ENCODE data around the gene AP3D1. TPM values are rescaled to one million over a fixed set of nuclear protein-coding genes. Genes with fewer than 3 reads are reported as not detected.
A peak's percentile ranks its signal among the peaks of the same experiment; 100 is the strongest.
"Not testable (repeated sequence)": the region's sequence is repeated elsewhere in the genome, so short reads cannot be mapped to it uniquely, and the experiment has no call there.

AP3D1 gene
- total and polyA plus RNA-seq, 7 experiments from 2014 or later = 12.3 to 106 (median 78.3) TPM

GRCh38 chr19:2096034-2096479 is 55.3 kb downstream of the AP3D1 start, which contains the start of gene MOB3A:
MOB3A (minus strand) TSS chr19:2096326; CDS start chr19:2078560, 17,766 bp downstream.
- DNase-seq = peak in 6 of 9 donors; percentile 84 to 98 (median 96)
- peaks cover 0 to 17% (median 4%) of the 10 kb centered on the region in 3 experiments for H3K36me3 ChIP-seq (ENCODE audit: control insufficient read depth in 2 of 3, insufficient read depth in 3 of 3, low read length in 3 of 3)
- Mint-ChIP-seq H3K27me3 (no peaks in the 10 kb centered on the region), H3K36me3 (peaks cover 0 to 28% (median 3%) of the 10 kb centered on the region in 5 donors), H3K4me3 (peak within 1 kb of the TSS; percentile 95 to 98 (median 97)), H3K9me3 (peaks cover 0 to 4% (median 0%) of the 10 kb centered on the region in 11 donors), H3K4me1 (peaks cover 16 to 41% (median 29%) of the 10 kb centered on the region in 7 donors), H3K27ac (peak within 1 kb of the TSS; percentile 90 to 98 (median 94))
- H3K27ac ChIP-seq (ENCODE audit: low read depth, low read length) = peak within 1 kb of the TSS; percentile 88
- peak within 1 kb of the TSS; percentile 82 for H3K4me3 ChIP-seq (ENCODE audit: low read length)
- no peaks in the 10 kb centered on the region for H3K27me3 ChIP-seq (ENCODE audit: control insufficient read depth in 2 of 2, insufficient read depth in 2 of 2, low read length in 2 of 2)
- CTCF ChIA-PET = interaction anchor here (1.0 to 1.9 kb wide), 5 partner anchors 9 to 70 kb away, joined by 3 to 8 read pairs (median 4); no protein-coding TSS in a partner anchor
- POLR2A ChIA-PET = interaction anchor here (0.7 to 5.0 kb wide), 10 partner anchors 11 to 178 kb away, joined by 3 to 125 read pairs (median 5); no protein-coding TSS in a partner anchor
- H3K4me1 ChIP-seq (ENCODE audit: control insufficient read depth in 2 of 2, insufficient read depth in 2 of 2, low read length in 2 of 2) = peaks cover 15 to 16% of the 10 kb centered on the region in 2 donors
- no peaks in the 10 kb centered on the region for H3K9me3 ChIP-seq (ENCODE audit: control insufficient read depth in 2 of 3, low read length in 3 of 3)
- peak; percentile 67 for ATAC-seq
- intact Hi-C loops (cut with micrococcal nuclease) = loop anchor here (1.0 to 2.0 kb wide), 14 partner anchors 11 to 443 kb away; partner anchors contain the start of genes AP3D1 (in 2 of the 2), ADAT3 (in 1 of the 2), DOT1L (in 1 of the 2) and MKNK2 (in 1 of the 2)

GRCh38 chr19:2091926-2092525 is 59.3 kb downstream of the AP3D1 start:
- ATAC-seq; H3K36me3 ChIP-seq (ENCODE audit: control insufficient read depth in 2 of 3, insufficient read depth in 3 of 3, low read length in 3 of 3); DNase-seq; H3K27ac ChIP-seq (ENCODE audit: low read depth, low read length); H3K27me3 ChIP-seq (ENCODE audit: control insufficient read depth in 2 of 2, insufficient read depth in 2 of 2, low read length in 2 of 2); H3K27me3 Mint-ChIP-seq; H3K9me3 Mint-ChIP-seq; H3K9me3 ChIP-seq (ENCODE audit: control insufficient read depth in 2 of 3, low read length in 3 of 3); H3K4me3 ChIP-seq (ENCODE audit: low read length); intact Hi-C loops (cut with micrococcal nuclease): not testable (repeated sequence)
- peaks cover 45 to 75% (median 61%) of the 10 kb centered on the region in 7 donors for H3K4me1 Mint-ChIP-seq
- peak overlapping the region in 6 of 9 donors; percentile 4 to 80 (median 46) for H3K27ac Mint-ChIP-seq
- H3K4me3 Mint-ChIP-seq = peak overlapping the region in 5 of 10 donors; percentile 8 to 96 (median 47)
- ChIA-PET CTCF (interaction anchor here (0.6 to 1.8 kb wide), 4 partner anchors 8 to 69 kb away, joined by 3 to 11 read pairs (median 6); no protein-coding TSS in a partner anchor), POLR2A (interaction anchor here (0.6 to 5.0 kb wide), 10 partner anchors 7 to 1017 kb away, joined by 3 to 125 read pairs (median 4); no protein-coding TSS in a partner anchor)
- H3K36me3 Mint-ChIP-seq = peaks cover 0 to 44% (median 0%) of the 10 kb centered on the region in 5 donors
- H3K4me1 ChIP-seq (ENCODE audit: control insufficient read depth in 2 of 2, insufficient read depth in 2 of 2, low read length in 2 of 2) = peaks cover 45 to 48% of the 10 kb centered on the region in 2 donors

GRCh38 chr19:2089727-2090053 is 61.7 kb downstream of the AP3D1 start:
- H3K4me3 Mint-ChIP-seq = peak overlapping the region; percentile 58 to 96 (median 75)
- POLR2A ChIA-PET = interaction anchor here (1.4 to 2.0 kb wide), 3 partner anchors 9 to 33 kb away, joined by 3 to 5 read pairs (median 5); no protein-coding TSS in a partner anchor
- peaks cover 0 to 2% (median 0%) of the 10 kb centered on the region in 5 donors for H3K27me3 Mint-ChIP-seq
- Histone ChIP-seq H3K36me3 (ENCODE audit: control insufficient read depth in 2 of 3, insufficient read depth in 3 of 3, low read length in 3 of 3) (peaks cover 0 to 4% (median 4%) of the 10 kb centered on the region in 3 experiments), H3K4me1 (ENCODE audit: control insufficient read depth in 2 of 2, insufficient read depth in 2 of 2, low read length in 2 of 2) (peaks cover 55 to 61% of the 10 kb centered on the region in 2 donors), H3K4me3 (ENCODE audit: low read length) (no peak overlapping the region), H3K9me3 (ENCODE audit: control insufficient read depth in 2 of 3, low read length in 3 of 3) (no peaks in the 10 kb centered on the region), H3K27ac (ENCODE audit: low read depth, low read length) (peak overlapping the region; percentile 45), H3K27me3 (ENCODE audit: control insufficient read depth in 2 of 2, insufficient read depth in 2 of 2, low read length in 2 of 2) (no peaks in the 10 kb centered on the region)
- intact Hi-C loops (cut with micrococcal nuclease) = no loop called here
- ATAC-seq (no peak), DNase-seq (no peak)
- CTCF ChIA-PET = interaction anchor here (0.7 kb wide), 1 partner anchor 36 kb away, joined by 4 read pairs; no protein-coding TSS in a partner anchor
- H3K4me1 Mint-ChIP-seq = peaks cover 51 to 85% (median 76%) of the 10 kb centered on the region in 7 donors
- H3K27ac Mint-ChIP-seq = peak overlapping the region; percentile 82 to 95 (median 94)
- peaks cover 0 to 5% (median 0%) of the 10 kb centered on the region in 11 donors for H3K9me3 Mint-ChIP-seq
- H3K36me3 Mint-ChIP-seq = peaks cover 0 to 50% (median 4%) of the 10 kb centered on the region in 5 donors

- peaks cover 53 to 61% of the 10 kb centered on the region in 2 donors for H3K4me1 ChIP-seq (ENCODE audit: control insufficient read depth in 2 of 2, insufficient read depth in 2 of 2, low read length in 2 of 2)
- Mint-ChIP-seq H3K27ac (peak overlapping the region; percentile 82 to 95 (median 94)), H3K36me3 (peaks cover 0 to 47% (median 4%) of the 10 kb centered on the region in 5 donors), H3K27me3 (peaks cover 0 to 2% (median 0%) of the 10 kb centered on the region in 5 donors), H3K4me1 (peaks cover 46 to 81% (median 71%) of the 10 kb centered on the region in 7 donors), H3K9me3 (peaks cover 0 to 5% (median 0%) of the 10 kb centered on the region in 11 donors), H3K4me3 (peak overlapping the region in 9 of 10 donors; percentile 45 to 96 (median 75))
- POLR2A ChIA-PET = interaction anchor here (1.4 to 2.0 kb wide), 3 partner anchors 8 to 32 kb away, joined by 3 to 5 read pairs (median 5); no protein-coding TSS in a partner anchor
- no peak for DNase-seq
- H3K9me3 ChIP-seq (ENCODE audit: control insufficient read depth in 2 of 3, low read length in 3 of 3) = no peaks in the 10 kb centered on the region
- ATAC-seq = no peak
- intact Hi-C loops (cut with micrococcal nuclease) = no loop called here
- peak overlapping the region; percentile 45 for H3K27ac ChIP-seq (ENCODE audit: low read depth, low read length)
- CTCF ChIA-PET = interaction anchor here (0.7 kb wide), 1 partner anchor 35 kb away, joined by 4 read pairs; no protein-coding TSS in a partner anchor
- no peak overlapping the region for H3K4me3 ChIP-seq (ENCODE audit: low read length)
- peaks cover 0 to 4% (median 4%) of the 10 kb centered on the region in 3 experiments for H3K36me3 ChIP-seq (ENCODE audit: control insufficient read depth in 2 of 3, insufficient read depth in 3 of 3, low read length in 3 of 3)
- H3K27me3 ChIP-seq (ENCODE audit: control insufficient read depth in 2 of 2, insufficient read depth in 2 of 2, low read length in 2 of 2) = no peaks in the 10 kb centered on the region
Observed at GRCh38 chr19:2089001-2089711, 62.2 kb downstream of the AP3D1 start.

GRCh38 chr19:2087621-2088100 is 63.7 kb downstream of the AP3D1 start:
- intact Hi-C loops (cut with micrococcal nuclease) = no loop called here
- peak in 2 of 9 donors; percentile 29 to 36 for DNase-seq
- POLR2A ChIA-PET = interaction anchor here (0.6 to 6.1 kb wide), 11 partner anchors 6 to 70 kb away, joined by 3 to 125 read pairs (median 4); partner anchors contain the start of genes AP3D1 and MOB3A

More at GRCh38 chr19:2087621-2088100, 63.7 kb downstream of the AP3D1 start:
- peak; percentile 21 for ATAC-seq
- H3K4me1 Mint-ChIP-seq = peaks cover 48 to 75% (median 65%) of the 10 kb centered on the region in 7 donors
- Histone ChIP-seq H3K36me3 (ENCODE audit: control insufficient read depth in 2 of 3, insufficient read depth in 3 of 3, low read length in 3 of 3) (peaks cover 0 to 8% (median 0%) of the 10 kb centered on the region in 3 experiments), H3K4me1 (ENCODE audit: control insufficient read depth in 2 of 2, insufficient read depth in 2 of 2, low read length in 2 of 2) (peaks cover 54 to 58% of the 10 kb centered on the region in 2 donors), H3K27me3 (ENCODE audit: control insufficient read depth in 2 of 2, insufficient read depth in 2 of 2, low read length in 2 of 2) (no peaks in the 10 kb centered on the region), H3K9me3 (ENCODE audit: control insufficient read depth in 2 of 3, low read length in 3 of 3) (no peaks in the 10 kb centered on the region), H3K27ac (ENCODE audit: low read depth, low read length) (peak overlapping the region; percentile 69), H3K4me3 (ENCODE audit: low read length) (no peak overlapping the region)
- H3K27me3 Mint-ChIP-seq = peaks cover 0 to 2% (median 0%) of the 10 kb centered on the region in 5 donors
- H3K9me3 Mint-ChIP-seq = peaks cover 0 to 5% (median 0%) of the 10 kb centered on the region in 11 donors
- H3K36me3 Mint-ChIP-seq = peaks cover 4 to 51% (median 7%) of the 10 kb centered on the region in 5 donors
- peak overlapping the region; percentile 65 to 97 (median 82) for H3K4me3 Mint-ChIP-seq
- CTCF ChIA-PET = interaction anchor here (1.3 to 2.0 kb wide), 2 partner anchors 7 to 18 kb away, joined by 4 to 5 read pairs; no protein-coding TSS in a partner anchor
- H3K27ac Mint-ChIP-seq = peak overlapping the region; percentile 82 to 96 (median 94)
